ENCODE data around the gene TACC2.
A peak's percentile ranks its signal among the peaks of the same experiment; 100 is the strongest.

Gene TACC2

DNA sequence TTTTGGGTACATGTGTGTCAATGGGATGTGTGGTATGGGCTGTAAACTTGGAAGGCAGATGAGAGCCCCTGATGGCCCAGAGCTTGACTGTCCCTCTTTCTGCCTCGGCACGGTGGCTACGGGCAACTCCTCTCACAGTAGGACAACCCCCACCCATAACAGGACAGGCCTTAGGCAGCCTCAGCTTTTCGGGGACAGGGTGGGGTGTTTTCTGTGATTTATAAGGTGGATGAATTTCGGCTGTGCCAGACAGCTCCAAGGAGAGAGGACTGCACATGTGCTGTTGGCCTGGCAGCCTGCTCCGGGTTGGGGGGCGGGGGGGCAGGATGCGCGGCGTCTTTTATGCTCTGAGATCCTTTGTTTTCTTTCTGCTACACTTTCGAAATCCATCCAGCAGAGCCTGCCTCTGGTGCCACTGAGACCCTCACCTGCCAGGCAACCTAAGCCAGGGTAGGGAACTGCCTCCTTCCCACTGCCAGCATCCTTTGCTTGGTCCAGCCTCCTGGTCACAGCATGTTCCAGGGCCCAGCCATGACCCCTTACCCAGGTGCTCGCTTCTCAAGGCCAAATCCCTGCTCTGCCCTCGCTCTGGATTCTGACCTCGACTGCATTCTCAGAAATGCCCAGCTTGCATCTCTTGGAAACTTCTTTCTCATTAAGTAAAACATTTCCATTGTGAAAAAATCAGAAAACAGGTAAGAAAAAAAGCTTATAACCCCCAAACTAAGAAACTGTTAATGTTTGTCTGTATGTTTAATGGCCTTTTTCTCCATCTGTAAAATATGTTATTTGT, 266.7 kb downstream of the TACC2 start:
- DNase-seq = peak; percentile 43

DNA sequence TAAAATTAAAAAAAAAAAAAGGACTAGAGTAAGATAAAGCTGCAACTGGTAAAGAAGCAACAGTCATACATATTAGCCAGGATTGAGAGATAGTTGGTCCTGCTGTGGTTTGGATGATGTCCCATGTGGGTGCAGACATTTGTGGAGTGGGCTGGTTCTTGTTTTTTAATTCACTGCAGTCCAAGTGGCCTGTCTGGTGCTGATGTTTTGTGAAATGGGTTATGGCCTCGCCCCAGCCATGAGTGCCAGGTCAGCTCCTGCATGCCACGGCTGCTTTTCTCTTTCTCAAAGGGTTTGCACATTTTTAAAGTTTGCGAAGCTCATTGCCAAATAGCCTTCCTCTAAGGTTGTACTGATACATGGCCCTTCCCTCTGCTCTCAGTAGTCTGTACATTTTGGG, 268.1 kb downstream of the TACC2 start:
- DNase-seq = peak; percentile 31

DNA sequence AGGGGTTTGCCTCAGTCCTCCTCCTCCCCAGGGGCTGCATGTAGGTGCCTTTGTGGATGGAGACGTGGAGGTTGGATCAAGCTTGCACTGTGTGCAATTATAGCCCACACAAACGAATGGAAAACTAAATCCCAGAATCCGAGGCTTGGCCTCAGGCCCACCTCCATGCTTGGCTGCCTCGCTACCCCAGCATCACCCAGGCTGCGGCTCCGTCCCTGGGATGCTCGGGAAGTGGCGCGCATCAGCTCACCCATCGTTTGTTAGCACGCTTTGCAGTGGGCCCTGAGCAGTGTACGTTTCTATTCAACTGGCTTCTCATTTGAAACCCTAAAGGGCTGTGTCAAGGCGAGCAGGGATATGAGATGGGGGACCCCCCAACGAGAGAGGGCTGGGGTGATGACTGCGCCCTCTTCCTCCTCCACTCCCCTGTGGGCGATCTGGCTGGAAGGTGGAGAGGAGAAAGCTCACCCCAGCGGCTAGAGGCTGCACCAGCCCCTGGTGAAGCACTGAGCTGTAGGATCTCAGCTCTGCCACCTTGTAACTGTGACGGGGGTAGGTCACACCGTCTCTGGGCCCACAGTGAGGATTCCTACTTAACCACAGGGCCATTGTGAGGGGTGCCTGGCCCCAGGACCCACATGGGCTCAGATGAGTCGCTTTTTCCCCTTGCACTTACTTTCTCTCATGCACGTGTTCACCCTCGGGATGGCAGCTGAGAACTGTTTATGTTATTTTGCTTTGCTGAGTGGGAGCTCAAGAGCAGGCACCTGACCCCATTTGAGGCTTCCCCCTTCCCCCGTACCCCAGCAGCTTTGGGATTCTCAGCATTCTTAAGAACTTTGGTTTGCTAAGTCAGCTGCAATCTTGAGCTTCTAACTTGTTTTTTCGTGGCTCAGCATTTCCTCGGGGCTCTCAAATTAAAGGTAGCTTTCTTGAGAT, 269.4 kb downstream of the TACC2 start:
- peak; percentile 65 for DNase-seq

DNA sequence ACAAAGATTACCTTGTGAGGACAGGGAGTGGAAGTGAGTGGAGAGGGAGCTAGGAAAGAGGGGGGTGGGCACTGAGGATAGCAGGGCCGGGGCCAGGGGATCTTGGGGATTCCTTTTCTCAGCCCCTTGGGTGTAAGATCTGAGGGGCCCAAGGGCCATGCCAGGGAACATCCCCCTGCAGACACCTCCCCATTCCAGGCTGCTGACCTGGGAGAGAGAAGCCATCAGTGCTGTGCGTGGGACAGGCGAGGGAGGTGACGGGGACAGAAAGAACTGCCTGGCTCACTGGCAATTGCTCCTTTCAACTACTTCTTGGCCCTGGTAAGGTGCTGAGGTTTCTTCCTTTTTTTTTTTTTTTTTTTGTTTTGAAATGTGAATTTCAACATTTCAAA, 270.1 kb downstream of the TACC2 start:
- DNase-seq = no peak

DNA sequence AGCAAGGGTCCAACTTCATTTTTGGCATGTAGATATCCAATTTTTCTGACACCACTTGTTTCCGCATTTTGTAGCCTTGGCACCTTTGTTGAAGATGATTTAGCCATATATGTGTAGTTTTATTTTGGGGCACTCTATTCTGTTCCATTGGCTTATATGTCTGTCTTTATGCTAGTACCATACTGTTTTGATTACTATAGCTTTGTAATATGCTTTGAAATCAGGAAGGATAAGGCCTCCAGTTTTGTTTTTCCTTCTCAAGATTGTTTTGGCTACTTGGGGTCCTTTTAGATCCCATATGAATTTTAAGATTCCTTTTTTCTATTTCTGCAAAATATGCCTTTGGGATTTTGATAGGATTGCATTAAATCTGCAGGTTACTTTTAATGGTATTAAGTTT, 272.6 kb downstream of the TACC2 start:
- DNase-seq = no peak

DNA sequence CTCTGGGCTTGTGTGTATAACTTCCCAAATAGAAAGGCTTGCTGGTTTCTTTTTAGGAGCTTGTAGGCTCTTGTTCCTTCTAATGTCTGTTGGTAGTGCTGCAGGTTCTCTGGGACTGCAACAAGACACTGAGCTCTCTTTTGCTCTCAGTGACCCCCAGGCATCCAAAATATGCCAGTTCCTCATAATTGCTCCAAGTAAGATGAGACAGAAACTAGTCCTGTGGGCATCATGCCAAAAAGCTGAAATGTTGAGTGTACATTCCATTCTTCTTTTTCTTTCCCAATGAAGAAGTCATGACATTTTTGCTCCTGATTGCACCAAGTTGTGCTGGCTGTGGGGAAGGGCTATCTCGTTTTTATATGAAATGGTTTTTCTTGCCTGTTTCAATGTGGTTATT, 275.0 kb downstream of the TACC2 start:
- DNase-seq = no peak

DNA sequence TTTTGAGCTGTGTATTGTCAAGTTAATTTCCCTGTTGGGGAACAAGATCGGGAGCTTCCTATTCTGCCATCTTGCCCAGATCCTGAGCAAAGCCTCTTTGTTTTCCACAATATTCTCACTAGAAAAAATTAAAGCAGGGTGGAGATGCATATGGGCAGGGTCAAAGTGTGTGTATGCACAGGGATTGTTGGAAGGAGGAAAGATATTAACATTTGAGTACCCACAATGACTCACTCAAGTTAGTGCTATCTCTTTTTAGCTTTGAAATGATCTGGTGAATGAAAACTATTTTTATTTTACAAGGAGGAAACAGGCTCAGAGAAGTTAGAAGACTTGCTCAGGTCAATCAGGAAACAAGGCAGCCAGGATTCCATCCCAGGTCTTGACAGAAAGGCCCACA, 275.5 kb downstream of the TACC2 start:
- no peak for DNase-seq

DNA sequence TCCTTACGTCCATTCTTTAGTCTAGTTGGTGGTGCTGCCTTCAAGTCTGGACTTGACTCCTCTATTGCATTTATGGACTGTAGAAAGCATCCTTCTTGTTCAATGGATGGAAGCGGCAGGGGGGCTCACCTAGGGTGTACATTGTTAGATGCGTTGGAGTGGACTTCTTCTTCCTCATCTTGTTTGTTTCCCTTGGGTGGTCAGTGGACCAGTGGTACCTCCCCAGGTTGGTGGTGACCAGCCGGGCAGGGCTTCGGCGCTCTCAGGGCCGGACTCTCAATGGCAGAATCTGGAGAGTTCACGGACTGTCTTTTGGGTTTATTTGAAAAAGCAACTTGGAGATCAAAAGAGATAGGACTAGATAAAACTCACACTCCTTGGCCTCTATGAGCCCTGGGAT, 276.0 kb downstream of the TACC2 start:
- DNase-seq = no peak

DNA sequence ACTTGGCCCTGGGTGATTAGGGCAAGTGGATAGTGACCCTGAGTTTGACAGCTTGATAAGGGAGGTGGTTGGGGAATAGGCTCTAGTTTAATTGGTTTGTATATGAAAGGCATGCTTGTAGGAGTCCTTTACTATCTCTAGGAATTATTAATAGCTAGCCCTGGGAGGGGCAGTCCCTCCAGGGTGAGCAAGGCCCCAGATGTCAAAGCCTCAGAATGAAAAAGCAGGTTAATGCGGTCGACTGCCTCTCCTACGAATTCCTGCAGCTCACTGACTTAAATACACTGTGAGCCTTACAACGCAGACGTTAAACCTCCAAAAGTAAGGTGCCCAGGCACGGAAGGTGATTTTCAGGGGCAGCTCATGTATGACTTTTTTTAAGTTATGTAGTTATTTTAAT, 276.9 kb downstream of the TACC2 start:
- DNase-seq = no peak

DNA sequence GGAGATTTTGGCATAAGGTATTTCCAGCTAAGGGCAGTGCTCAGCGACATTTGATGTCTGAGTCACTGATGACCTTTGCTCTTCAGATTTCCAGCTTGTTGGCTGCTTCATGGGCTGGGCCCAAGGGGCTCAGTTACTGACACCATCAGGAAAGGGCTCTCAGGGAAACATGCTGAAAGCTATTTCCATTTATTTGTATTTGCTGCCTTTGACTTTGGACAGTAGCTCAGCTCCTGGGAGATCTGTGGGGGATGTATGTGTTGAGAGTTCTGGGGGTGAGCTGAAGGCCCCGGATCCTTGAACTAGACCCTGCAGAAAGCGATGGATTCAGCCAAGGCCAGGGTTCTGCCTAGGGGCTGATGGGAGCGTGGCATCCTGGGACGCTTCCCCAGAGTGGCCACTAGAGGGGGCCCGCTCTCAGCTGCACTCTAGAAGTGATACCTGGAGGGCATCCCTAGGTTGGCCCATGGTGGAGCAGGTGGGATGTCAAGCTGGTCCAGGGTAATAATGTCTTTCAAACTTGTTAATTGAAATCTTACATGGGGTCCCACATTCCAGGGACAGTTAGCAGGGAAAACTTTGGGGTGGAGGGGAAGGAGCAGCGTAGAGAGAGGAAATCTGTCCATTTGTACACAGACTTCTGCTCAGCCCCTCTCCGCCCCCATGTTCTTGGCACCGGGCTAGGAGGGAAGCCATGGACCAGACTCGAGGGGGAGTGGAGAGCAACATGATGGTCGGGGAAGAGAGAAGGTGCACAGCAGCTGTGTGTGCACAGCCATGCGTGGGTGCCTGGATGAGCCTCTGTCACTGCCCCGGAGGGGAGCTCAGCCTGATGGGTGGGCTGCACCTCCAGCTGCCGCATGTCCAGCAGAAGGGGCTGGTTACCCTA, 279.1 kb downstream of the TACC2 start:
- DNase-seq = peak; percentile 80

DNA sequence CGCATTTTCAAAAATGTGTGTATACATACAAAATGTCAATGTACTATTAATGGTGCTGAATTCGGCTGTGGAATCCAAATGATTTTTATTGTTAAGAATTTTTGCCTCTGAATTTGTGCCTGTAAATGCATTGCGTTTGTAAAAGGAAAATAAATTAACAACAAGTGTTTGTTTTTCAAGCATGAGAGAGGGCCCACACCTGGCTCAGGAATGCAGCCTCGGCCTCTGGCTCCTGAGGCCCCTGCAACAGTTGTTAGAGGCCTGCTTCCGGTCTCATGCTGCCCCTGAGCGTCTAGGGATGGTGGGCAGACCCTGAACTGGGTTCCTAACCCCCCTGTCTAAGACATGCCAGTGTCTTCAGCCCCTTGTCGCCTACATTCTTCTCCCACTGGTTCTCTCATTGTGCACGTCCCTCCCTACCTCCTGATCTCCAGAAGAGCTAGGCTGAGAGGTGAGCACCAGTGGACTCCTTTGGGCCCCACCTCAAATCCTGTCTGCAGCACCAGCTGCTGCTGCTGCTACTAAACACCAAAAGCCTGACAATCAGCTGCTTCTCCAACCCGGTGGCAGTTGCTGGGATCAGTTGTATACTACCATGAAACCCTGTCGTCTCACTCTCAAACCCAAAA, 280.2 kb downstream of the TACC2 start:
- DNase-seq = no peak

DNA sequence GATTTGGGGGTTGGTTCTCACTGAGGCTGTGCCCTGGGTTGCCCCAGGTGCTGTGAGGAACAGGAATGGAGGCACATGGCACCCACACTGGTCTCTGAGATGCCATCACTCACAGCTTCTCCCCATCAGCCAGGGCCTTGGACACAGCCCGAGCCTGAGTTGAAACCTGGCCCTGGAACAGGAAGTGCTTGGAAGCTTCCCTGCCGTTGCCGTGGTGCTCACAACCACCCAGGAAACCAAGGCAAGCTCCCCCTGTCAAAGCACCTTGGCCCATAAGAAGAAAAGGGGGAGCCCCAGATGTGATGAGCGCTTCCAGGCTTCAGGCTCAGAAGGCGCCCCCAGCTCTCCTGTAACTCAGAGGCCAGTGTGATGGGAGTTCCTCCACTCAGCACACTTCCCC, 282.1 kb downstream of the TACC2 start, which contains the start of gene BTBD16:
BTBD16 (plus strand) TSS at position 221 of the 400 bp plus-strand sequence. CDS start 3,786 bp downstream, outside the sequence.
- DNase-seq = no peak

DNA sequence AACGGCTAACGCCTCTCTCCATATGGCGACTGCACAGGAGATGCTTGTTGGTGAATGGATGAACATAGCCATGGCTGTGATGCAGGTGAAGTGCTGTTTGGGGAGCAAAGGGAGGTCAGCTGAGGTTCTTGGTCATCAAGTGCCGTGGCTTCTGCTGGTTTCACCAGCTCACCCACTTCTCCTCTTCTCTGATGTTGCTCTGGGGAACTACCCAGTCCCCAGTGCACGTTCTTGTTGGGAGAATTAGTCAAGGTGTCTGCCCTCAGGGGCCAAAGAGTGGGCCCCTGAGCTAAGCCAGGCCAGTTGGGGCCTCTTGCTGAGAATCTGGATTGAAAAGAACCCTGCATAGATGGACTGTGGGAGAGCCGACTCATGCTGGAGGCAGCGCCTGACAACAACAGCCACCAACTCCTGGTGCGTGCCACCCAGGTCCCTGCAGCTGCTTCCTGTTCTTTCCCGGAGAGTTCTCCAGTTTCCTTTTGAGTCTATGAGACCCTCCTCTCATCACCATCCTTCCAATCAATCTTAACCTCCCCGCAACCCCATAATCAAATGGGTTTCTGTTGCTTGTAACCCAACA, 285.1 kb downstream of the TACC2 start:
- no peak for DNase-seq

DNA sequence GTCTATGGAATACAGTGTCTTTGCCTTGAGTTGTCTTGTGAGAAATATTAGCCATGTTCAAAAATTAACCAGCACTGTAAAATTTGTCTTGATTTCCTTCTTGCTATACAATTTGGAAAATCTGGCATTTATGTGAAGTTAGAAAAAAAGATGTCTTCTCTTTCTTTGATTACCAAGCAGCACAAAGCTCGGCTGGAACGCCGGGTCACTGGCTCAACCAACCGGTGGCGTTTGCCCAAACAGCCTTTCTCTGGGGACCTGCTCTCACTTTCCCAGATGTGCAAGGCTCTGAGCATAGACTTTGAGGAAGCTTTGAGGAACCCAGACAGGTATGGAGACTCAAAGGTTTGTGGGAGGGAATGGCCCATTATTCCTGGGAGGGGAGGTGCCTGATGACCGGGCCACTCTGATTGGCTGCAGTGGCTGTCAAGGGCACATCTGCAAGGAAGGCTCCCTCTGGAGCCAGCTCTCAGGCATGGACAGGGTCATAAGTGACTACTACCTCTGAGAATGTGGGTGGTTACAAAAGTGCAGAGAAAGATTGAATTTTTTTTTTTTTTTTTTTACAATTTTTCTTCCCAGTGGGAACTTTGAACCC, 287.7 kb downstream of the TACC2 start:
- peak; percentile 79 for DNase-seq

DNA sequence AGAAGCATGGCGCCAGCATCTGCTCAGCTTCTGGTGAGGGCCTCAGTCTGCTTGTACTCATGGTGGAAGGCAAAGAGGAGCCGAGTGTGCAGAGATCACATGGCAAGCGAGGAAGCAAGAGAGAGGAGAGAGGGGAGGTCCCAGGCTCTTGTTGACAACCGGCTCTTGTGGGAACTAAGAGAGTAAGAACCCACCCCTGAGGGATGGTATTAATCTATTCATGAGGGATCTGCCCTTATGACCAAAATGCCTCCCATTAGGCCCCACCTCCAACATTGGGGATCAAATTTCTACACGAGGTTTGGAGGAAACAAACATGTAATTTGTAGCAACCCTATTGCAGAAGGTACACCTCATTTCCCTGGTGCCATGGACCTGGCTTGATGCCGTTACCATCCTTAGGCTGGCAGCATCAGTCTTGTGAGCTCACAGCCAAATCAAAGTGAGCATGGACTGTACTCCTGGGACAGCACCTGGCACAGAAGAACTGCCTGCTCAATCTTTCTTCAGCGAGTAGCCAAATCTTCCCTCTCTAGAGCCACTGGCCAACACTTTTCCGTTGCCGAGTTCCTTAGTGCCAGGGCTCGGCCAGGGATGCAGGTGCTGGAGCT, 288.7 kb downstream of the TACC2 start:
- peak; percentile 37 for DNase-seq

DNA sequence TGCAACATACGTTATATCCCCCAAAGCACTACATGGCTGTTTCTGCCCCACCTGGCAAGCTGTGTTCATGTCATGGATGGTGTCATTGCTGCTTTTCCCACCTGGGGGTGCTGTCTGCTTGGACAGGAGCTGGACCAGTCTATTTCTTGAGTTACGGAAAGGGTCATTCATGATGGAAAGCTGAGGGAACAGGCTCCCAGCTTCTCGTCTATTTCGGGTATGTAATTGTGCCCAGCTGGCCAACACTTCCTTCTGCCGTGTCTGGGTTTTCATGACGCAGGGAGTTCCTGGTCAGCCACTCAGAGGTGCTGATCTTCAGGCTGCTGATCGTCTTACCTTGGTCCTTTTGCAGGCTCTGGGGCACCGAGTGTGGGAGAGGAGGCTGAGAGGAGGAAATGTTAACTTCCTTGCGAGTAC, 290.8 kb downstream of the TACC2 start:
- DNase-seq = peak; percentile 87

DNA sequence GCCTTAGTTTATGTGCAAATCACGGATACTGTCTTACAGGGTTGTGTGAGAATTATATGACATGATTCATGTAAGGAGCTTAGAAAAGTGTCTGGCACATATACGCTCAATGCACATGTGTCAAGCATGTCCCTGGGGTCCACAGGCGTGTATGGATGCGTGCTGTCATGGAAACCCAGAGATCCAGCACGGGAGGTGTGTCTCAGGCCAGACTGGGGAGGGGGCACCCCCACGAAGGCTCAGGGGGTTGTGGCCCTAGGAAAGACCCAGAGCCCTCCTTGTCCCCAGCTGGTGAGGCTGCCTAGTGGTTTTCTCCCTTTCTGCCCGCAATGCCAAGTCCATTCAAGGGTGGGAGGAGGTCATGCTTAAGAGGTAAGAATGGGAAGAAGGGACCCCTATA, 291.2 kb downstream of the TACC2 start:
- DNase-seq = no peak

DNA sequence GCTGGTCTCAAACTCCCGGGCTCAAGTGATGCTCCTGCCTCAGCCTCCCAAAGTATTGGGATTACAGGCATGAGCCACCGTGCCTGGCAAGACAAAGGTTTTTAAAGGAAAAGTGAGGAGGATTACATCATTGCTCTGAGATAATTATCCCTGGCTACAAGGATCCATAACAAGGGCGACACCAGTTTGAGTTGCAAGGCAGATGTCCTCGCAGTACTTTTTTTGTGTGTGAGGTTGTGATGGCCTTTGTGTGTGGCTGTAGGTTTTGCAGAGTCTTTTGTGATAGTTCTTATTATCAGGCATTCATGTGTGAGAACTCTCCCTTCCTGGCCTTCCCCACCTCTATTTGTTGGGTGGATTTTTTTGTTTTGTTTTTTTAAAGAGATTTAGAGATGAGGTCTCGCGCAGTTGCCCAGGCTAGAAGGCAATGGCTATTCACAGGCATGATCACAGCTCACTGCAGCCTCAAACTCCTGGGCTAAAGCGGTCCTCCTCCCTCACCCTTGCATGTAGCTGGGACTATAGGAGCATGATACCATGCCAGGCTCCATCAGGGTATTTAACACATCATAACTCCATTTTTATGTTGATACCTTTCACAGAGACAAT, 292.2 kb downstream of the TACC2 start:
- peak; percentile 14 for DNase-seq

DNA sequence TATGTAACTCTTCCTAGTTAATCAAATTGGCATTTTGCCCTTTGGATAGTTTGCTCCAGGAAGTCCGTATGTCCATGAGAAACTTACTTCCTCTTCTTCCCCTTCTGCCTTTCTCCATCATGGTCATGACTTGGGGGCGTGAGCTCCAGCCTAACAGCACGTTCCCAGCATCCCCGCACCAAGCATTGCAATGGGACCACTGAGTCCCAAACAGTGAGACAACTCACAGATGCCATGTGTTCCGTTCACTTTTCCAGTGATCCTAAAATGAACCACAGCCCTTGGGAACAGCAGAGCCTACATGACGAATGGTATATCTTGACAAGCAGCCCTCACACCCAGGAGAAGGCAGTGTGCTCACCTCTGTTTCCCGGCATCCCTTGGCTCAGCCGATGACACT, 292.8 kb downstream of the TACC2 start:
- DNase-seq = peak; percentile 21

DNA sequence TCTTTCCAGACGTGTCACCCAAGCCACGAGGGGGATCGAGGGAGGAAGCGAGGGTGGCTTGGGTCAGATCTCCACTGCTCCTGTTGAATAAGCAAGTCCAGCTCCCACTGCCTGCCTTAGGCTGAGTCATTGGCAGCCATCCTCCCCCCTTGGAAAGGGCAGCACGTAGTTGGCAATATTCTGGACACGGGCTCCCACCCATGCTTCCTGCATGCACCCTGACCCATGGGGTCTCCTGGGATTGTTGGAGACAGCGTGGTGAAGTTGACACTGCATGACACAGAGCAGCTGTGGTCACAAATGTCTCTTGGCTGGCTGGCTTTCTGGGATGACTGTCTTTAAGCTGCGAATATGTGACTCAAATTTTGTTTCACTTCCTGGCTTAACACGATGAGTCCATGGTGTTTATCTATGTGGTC, 293.3 kb downstream of the TACC2 start:
- DNase-seq = peak; percentile 36

DNA sequence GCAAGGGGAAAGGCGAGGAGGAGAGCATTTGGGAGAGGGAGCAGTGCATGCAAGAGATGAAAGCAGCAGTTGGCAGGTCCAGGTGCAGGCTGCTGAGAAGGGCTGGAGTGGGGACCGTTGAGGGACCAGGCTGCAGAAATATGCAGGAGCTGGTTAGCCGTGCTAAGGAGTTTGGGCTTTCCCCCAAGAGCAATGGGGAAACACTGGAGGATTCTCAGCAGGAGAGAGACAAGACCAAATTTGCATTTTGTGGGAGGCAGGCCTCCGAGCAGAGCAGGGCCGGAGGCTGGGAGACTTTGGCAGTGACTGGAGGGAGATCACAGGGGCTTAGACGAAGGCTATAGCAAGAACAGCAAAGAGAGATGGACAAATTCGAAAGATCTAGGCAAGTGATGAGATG, 293.9 kb downstream of the TACC2 start:
- peak; percentile 44 for DNase-seq

All from islet precursor cell (in vitro differentiated cells).